Esophagus muscularis mucosa (tissue), 4 donors: Measurements from ENCODE around the gene GALK1. TPM values are rescaled to one million over a fixed set of nuclear protein-coding genes. Genes with fewer than 3 reads are reported as not detected.

Source experiments
- DNase-seq: peaks from one replicate; pipeline ENCODE4 v3.0.0-alpha.2; 2017; ENCODE audit errors: extremely low spot score
- H3K27ac ChIP-seq, 4 donors: fragments of 200-600 bp; sonication (generic); replicated peaks in 1 of 4; 1 replicate in 3 of 4; 2 replicates in 1 of 4; pipeline ENCODE4 v1.5.1; 2016 to 2019; ENCODE audit warnings: mild to moderate bottlenecking in 1 of 4
- H3K27me3 ChIP-seq, 4 donors: fragments of 200-600 bp; sonication (generic); one replicate each; pipeline versions ENCODE4 v1.5.1 to v1.6.0; 2016 to 2019
- H3K36me3 ChIP-seq, 4 donors: fragments of 200-600 bp; sonication (generic); one replicate each; pipeline ENCODE4 v1.5.1; 2016 to 2019
- H3K4me1 ChIP-seq, 4 donors: fragments of 200-600 bp; sonication (generic); one replicate each; pipeline ENCODE4 v1.5.1; 2016 to 2019
- H3K4me3 ChIP-seq, 4 donors: fragments of 200-600 bp; sonication (generic); 1 replicate in 2 of 4; 2 replicates in 2 of 4; pipeline ENCODE4 v1.5.1; 2016 to 2019; ENCODE audit warnings: mild to moderate bottlenecking in 4 of 4, moderate library complexity in 1 of 4
- H3K9me3 ChIP-seq, 4 donors: fragments of 200-600 bp; sonication (generic); 1 replicate in 3 of 4; 2 replicates in 1 of 4; pipeline ENCODE4 v1.5.1; 2016 to 2019
- EP300 ChIP-seq: sonication (generic); formaldehyde crosslinking; IDR thresholded peaks from one replicate; pipeline ENCODE4 v1.6.1; 2017; ENCODE audit warnings: antibody characterized with exemption
- POLR2A ChIP-seq: fragments of 450-650 bp; IDR thresholded peaks from one replicate; pipeline ENCODE4 v1.6.1; 2017; ENCODE audit warnings: antibody characterized with exemption, moderate library complexity, mild to moderate bottlenecking, low read depth
- POLR2AphosphoS5 ChIP-seq, 2 donors: sonication (generic); formaldehyde crosslinking; IDR thresholded peaks; one replicate each; pipeline ENCODE4 v1.6.1; 2017; ENCODE audit warnings: antibody characterized with exemption in 2 of 2
- WGBS: methylation state at CpG from one replicate; pipeline ENCODE4 v1.1.5; 2018; 5-methylcytosine and 5-hydroxymethylcytosine counted together
- intact Hi-C: fragments of 100-400 bp; cut with DNase I; formaldehyde crosslinking; loops from one replicate; pipeline ENCODE4 v1.15.1; 2023
- total RNA-seq, 4 donors: library from RNA; depleted of rRNA; stranded (reverse); fragments of >200 nt; gene quantifications; one replicate each; pipeline versions ENCODE4 v1.1.0 to v1.2.1, GENCODE V29; 2016
- TF ChIP-seq, protein P1 (sequence below), 3 experiments: fragments of 200-600 bp in 2 of 3; fragments of 450-650 bp in 1 of 3; sonication (generic) in 2 of 3; IDR thresholded peaks; one replicate each; pipeline ENCODE4 v1.5.1; 2017 to 2019; ENCODE audit warnings: antibody characterized with exemption in 3 of 3, mild to moderate bottlenecking in 2 of 3, moderate library complexity in 1 of 3

GALK1 gene
- total RNA-seq, 4 donors from 2014 or later = 16.9 to 34.1 (median 24.4) TPM

- peak overlapping the region in 3 of 4 donors; percentile 44 to 100 (median 99) for H3K27ac ChIP-seq
- intact Hi-C loops = no loop called here
- peaks cover 26 to 37% (median 33%) of the 10 kb centered on the region in 4 donors for H3K4me1 ChIP-seq
- no peaks in the 10 kb centered on the region for H3K9me3 ChIP-seq
- 77% methylated on average over 14 of the region's 15 CpGs for WGBS
- TF ChIP-seq, protein P1, sequence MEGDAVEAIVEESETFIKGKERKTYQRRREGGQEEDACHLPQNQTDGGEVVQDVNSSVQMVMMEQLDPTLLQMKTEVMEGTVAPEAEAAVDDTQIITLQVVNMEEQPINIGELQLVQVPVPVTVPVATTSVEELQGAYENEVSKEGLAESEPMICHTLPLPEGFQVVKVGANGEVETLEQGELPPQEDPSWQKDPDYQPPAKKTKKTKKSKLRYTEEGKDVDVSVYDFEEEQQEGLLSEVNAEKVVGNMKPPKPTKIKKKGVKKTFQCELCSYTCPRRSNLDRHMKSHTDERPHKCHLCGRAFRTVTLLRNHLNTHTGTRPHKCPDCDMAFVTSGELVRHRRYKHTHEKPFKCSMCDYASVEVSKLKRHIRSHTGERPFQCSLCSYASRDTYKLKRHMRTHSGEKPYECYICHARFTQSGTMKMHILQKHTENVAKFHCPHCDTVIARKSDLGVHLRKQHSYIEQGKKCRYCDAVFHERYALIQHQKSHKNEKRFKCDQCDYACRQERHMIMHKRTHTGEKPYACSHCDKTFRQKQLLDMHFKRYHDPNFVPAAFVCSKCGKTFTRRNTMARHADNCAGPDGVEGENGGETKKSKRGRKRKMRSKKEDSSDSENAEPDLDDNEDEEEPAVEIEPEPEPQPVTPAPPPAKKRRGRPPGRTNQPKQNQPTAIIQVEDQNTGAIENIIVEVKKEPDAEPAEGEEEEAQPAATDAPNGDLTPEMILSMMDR (IDR thresholded peaks at IDR 0.05) = no peak
- TF ChIP-seq POLR2A (no peak), EP300 (no peak), POLR2AphosphoS5 (IDR thresholded peaks at IDR 0.05) (no peak)
- no peak overlapping the region for H3K4me3 ChIP-seq
- H3K36me3 ChIP-seq = peaks cover 14 to 51% (median 44%) of the 10 kb centered on the region in 4 donors
- DNase-seq = no peak
- no peaks in the 10 kb centered on the region for H3K27me3 ChIP-seq
These were observed 8.9 kb upstream of the GALK1 start for GRCh38 chr17:75773808-75774470.

- WGBS = 76% methylated on average over 8 of the region's 12 CpGs
- H3K27ac ChIP-seq = peak overlapping the region in 1 of 4 donors; percentile 14
- DNase-seq = no peak
- intact Hi-C loops = no loop called here
- no peak overlapping the region for H3K4me3 ChIP-seq
- no peaks in the 10 kb centered on the region for H3K27me3 ChIP-seq
- TF ChIP-seq EP300 (no peak), POLR2AphosphoS5 (IDR thresholded peaks at IDR 0.05) (peak in 1 of 2 donors; percentile 36)
- no peaks in the 10 kb centered on the region for H3K9me3 ChIP-seq
- H3K36me3 ChIP-seq = peaks cover 7 to 44% (median 37%) of the 10 kb centered on the region in 4 donors
- peaks cover 26 to 37% (median 32%) of the 10 kb centered on the region in 4 donors for H3K4me1 ChIP-seq
These were observed 8.3 kb upstream of the GALK1 start for GRCh38 chr17:75773121-75773807.

GRCh38 chr17:75771334-75772281 is 6.6 kb upstream of the GALK1 start:
- no peak overlapping the region for H3K27ac ChIP-seq
- no peak for DNase-seq
- TF ChIP-seq EP300 (no peak), POLR2AphosphoS5 (IDR thresholded peaks at IDR 0.05) (peak in 1 of 2 donors; percentile 48)
- intact Hi-C loops = no loop called here
- 75% methylated on average over 17 of the region's 17 CpGs for WGBS
- no peaks in the 10 kb centered on the region for H3K27me3 ChIP-seq
- no peak overlapping the region for H3K4me3 ChIP-seq
- H3K4me1 ChIP-seq = peaks cover 15 to 23% (median 17%) of the 10 kb centered on the region in 4 donors
- H3K36me3 ChIP-seq = peaks cover 5 to 28% (median 25%) of the 10 kb centered on the region in 4 donors
- no peaks in the 10 kb centered on the region for H3K9me3 ChIP-seq

DNA sequence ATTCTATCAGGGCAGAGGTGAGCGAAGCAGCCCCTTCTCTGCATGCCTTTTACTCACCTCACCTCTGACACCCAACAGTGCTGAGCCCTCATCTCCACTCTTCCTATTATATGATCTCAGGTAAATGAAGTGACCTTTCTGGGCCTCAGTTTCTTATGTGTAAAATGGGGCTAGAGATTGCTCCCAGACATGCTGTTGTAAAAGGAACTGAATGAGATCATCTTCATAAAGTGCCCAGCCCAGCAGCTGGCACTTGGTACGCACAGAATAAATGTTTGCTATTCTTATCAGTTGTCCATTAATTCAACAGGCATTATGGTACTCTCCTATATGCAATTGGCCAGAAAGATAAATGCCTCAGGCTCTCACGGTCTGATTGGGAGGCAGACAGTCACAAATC is 4.5 kb upstream of the GALK1 start:
- no peak for TF ChIP-seq POLR2AphosphoS5 (IDR thresholded peaks at IDR 0.05)
- TF ChIP-seq POLR2A = no peak
- no peak for TF ChIP-seq EP300
- Histone ChIP-seq H3K27me3 (no peaks in the 10 kb centered on the region), H3K27ac (no peak overlapping the region), H3K4me1 (peaks cover under 1 to 14% (median 10%) of the 10 kb centered on the region in 4 donors), H3K4me3 (no peak overlapping the region), H3K36me3 (peaks cover under 1 to 7% (median 5%) of the 10 kb centered on the region in 4 donors), H3K9me3 (no peaks in the 10 kb centered on the region)
- 92% methylated on average over 3 of the region's 3 CpGs for WGBS
- DNase-seq = no peak
- intact Hi-C loops = loop anchor here (10.0 kb wide), 1 partner anchor 55 kb away; no protein-coding TSS in a partner anchor

DNA sequence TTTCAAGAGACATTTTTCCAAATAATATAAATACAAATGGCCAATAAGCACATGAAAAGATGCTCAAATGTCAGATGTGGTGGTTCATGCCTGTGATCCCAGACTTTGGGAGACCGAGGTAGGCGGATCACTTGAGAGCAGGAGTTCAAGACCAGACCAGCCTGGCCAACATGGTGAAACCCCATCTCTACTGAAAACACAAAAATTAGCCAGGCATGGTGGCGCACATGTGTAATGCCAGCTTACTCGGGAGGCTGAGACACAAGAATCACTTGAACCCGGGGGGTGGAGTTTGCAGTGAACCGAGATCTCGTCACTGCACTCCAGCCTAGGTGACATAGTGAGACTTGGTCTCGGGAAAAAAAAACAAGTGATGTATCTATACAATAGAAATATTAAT is 2.9 kb upstream of the GALK1 start:
- Histone ChIP-seq H3K27ac (no peak overlapping the region), H3K27me3 (no peaks in the 10 kb centered on the region), H3K4me3 (no peak overlapping the region), H3K4me1 (peaks cover 10 to 31% (median 26%) of the 10 kb centered on the region in 4 donors), H3K36me3 (peaks cover 0 to 4% (median 1%) of the 10 kb centered on the region in 4 donors), H3K9me3 (no peaks in the 10 kb centered on the region)
- no peak for TF ChIP-seq POLR2A
- TF ChIP-seq, protein P1 (IDR thresholded peaks at IDR 0.05) = no peak
- no peak for TF ChIP-seq EP300
- no peak for TF ChIP-seq POLR2AphosphoS5 (IDR thresholded peaks at IDR 0.05)
- no peak for DNase-seq
- intact Hi-C loops = loop anchor here (10.0 kb wide), 1 partner anchor 57 kb away; no protein-coding TSS in a partner anchor
- 93% methylated on average over 8 of the region's 8 CpGs for WGBS
